Limb (tissue), 2 donors: Measurements from ENCODE around the gene ZNF296.
A peak's percentile ranks its signal among the peaks of the same experiment; 100 is the strongest.

Experiments
- DNase-seq, 2 donors: peaks; one replicate each; pipeline ENCODE4 v3.0.0-alpha.2; 2016; ENCODE audit errors: extremely low spot score in 2 of 2

Gene ZNF296

DNA sequence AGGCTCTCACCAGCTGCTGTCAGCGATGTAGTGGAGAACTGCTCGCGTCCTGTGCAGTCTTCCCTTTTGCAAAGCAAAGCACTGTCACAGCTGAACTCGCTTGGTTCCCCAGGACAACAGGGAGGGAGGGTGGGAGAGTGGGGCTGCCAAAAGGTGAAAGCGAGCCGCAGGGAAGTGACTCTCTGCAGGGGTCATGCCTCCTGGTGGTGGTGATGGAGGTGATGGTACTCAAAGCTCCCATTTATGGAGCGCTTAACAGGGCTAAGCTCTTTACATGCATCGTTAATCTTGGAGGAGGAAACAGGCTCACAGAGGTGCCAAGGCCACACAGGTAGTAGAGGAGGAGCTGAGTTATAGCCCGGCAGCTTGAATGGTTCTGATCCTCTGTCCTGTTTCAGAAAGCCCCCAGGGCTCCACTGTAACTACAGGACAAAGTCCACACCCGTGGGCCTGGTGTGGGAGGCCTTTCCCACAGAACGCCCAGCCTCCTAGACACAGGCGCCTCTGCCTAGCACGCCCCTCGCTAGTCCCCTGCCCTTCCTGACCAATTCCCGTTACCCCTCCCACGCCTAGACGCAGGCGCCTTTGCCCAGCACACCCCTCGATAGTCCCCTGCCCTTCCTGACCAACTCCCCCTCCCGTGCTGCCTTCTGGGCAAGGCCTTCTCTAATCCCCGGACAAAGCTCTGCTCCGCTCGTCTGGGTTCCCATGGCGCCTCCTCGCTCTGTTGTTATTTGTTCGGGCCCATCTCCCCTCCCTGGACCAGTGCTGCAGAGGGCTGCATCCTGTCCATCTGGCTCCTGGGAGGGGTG, 27.4 kb upstream of the ZNF296 start:
- DNase-seq = no peak

DNA sequence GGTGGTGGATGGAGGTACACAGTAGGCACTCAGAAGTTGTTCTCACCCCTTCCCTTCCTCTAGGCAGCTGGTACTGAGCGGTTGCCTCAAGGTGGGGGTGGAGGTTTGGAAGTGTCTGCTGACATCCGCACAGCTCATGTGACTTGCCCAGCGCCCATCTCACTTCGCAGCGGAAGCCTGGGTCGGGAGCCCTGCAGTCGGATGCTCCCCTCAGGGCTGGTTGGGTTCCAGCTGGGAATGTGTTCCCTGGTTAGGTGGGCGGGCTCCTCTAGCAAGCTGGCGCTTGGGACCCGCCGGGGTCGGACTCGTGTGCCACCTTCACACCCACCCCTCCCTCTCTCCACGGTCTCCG, 26.9 kb upstream of the ZNF296 start:
- DNase-seq = no peak

DNA sequence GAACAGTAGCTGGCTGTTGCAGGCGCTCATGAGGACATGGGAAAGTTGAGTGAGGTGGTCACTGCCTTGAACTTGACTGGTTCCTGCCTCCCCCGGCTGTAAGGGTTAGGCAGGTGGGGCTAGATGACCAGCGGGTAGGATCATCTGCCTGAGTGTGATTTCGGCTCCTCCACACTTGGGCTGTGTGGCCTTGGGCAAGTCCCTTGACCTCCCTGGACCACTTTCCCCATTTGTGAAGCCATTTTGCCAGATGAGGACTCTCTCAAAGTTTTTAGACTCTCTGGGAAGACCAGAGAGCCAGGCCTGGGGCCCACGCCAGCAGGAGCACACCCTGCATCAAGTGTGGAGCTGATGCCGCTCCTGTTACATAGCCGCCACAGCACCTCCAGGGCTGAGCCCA, 26.2 kb upstream of the ZNF296 start:
- no peak for DNase-seq

DNA sequence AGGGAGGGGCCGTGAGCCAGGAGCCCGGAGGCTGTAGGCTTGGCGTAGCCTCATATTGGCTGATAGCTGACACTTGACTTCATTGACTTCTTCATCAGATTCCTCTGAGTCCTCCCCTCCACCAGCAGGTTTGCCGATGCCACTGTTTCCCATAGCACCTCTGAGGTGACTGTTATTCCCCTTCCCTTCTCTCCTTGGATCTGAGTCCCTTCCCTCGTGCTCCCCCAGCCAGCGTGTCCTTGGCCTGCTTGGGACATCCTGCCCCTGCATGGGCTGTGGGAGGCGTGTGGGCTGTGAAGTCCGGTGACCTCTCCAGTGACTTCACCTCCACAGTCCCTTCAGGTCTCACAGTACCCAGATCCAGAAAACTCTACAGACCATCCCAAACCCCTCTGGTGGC, 25.5 kb upstream of the ZNF296 start:
- no peak for DNase-seq

DNA sequence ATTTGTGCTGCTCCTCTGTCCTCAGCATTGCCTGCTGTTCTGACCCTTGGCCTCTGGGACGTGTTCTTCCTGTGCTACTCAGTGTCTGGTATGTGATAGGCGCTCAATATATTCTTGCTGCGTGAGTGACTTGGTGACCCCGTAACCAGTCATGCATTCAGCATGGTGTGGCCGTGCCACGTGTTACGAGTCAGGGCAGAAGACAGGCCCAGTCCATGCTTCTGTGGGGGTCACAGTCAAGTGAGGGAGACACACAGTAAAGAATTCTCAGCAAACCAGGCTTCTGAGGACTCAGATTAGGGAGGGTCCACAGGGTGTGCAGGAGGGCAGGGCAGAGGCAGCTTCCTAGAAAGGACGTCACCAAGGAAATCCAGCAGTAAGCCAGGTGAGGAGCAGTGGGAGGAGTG, 24.6 kb upstream of the ZNF296 start:
- no peak for DNase-seq

DNA sequence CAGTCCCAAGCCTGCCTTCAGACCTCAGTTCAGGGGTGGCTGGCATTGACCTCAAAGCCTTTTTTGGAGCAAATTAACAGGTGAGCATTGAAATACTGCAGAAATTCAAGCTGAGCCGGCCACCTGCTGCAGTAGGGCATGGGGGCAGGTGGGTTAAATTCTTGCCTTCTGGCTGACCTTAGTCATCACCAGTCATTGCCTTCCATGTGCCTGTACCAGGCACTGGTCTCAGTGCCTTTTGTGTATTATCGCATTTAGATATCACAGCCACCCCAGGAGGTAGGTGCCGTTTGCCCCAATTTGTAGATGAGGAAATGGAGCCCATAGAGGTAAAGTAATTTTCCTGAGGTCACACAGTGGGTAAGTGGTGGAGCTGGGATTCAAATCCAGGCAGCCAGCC, 23.9 kb upstream of the ZNF296 start:
- DNase-seq = no peak

DNA sequence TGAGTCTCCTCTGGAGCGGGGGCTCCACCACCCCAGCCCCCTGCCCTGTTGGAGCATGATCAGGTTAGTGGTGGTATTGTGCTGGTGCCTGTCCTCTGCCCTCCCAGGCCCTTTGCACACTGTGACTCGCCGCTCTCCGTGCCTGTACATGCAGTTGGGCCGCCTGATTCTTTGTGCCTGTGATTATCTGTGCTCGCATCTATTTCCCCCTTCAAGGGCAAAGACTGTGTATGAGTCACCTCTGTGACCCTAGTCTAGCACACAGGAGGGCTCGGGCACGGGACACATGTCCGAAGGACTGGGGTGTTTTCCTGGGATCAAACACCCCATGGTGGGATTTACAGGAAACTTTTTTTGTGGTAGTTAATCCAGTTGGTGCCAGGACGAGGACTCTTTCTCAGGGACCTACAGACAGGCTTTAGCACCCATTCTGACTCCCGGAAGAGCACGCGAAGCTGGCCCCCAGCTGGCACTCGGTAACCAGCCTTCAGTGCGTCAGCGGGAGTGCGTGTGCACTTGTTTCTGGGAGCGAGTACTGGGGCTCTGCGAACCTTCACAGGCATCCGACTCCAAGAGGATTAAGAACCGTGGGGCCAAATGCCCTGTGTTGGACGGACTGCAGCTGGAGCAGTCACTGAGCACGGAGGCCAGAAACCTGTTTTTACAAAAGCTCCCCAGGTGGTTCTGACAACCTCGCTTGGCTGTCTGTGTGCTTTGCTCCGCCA, 23.4 kb upstream of the ZNF296 start:
- DNase-seq = no peak

DNA sequence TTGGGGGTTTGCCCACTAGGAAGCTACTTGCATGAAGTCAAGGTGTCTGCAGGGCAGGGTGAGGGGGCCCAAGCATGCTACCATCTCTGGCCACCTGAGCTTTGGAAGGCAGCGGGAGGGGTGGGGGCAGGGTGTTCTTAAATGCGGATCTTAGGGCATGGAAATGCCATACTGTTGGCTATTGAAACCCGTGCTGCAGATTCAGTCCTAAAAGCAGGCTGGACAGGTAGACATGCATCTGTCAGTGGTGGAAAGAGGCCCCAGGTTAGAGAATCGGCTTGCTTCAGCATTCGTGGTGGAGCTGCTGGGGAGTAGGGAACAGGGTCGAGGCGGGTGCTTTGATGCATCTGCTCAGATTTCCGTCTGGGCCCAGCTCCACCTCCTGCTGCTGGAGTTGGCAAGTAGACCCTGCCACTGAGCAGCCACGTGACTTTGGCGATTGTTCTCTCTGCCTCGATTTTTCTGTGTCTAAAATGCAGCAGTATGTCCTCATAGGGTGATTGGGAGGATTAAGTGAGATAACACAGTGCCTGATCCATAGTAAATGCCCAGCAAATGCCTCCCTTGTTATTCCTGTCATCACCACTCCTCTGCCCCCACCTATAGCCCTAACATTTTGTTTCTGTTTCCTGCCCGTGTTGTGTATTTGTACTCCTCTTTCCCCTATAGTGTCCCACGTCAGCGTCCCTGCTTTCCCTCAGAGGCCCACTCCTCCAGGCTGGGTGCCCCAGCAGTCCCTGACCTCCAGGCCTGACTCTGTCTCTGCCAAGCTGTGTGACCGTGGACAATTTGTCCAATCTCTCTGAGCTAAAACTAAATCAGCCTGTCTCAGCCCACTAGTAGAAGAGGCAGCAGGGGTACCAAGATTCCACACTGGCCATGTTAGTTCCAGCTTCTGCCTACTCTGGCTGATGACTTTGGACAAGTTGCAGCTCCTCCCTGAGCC, 22.5 kb upstream of the ZNF296 start:
- DNase-seq = no peak

DNA sequence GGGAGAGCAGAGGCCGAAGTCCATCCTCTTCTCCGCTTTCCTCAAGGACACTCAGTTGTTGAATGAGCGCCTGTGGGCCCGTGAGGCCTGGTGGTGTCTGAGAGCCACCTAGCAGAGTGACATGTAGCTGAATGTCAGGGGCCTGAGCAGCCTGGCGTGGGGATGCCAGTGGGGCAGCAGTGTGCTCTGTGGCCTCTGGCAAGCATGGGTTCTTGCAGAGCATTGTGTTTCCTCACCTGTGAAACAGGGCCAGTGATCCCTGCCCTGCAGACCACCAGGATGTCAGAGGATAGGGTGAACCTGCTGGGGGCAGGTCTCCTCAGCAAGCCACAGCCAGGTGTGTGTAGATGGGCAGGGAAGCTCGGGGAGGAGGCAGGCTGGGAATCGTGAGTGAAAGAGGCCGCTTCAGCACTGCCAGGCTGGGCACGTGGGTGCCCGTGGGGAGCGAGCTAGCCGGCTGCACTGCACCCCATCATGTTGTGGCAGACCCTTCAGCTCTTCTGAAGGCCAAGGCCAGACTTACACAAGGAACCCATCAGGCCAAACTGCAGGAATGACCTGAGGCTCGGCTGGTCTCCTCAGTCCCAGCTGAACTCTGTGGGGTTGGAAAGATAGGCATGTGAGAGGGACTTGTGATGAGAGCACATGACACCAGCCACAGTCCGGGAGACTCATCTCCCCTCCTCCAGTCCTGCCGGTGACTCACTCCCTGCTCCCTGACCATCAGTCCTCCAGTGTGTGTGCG, 21.7 kb upstream of the ZNF296 start:
- DNase-seq = no peak

DNA sequence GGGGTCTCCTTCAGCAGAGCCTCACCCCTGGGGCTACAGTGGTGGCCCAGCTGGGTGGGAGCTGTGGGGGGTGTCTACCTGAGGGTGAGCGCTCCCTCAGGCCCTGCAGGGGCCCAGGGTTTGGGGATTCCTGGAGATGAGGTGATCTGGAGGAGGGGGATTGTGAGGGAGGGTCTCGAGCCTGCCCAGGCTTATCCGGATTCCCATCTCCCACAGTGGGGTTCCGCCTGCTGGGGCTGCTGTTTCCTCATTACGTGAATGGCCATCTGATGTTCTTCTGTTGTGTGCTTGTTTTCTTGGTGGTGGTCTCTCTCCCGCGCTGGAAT, 21.1 kb upstream of the ZNF296 start:
- no peak for DNase-seq

DNA sequence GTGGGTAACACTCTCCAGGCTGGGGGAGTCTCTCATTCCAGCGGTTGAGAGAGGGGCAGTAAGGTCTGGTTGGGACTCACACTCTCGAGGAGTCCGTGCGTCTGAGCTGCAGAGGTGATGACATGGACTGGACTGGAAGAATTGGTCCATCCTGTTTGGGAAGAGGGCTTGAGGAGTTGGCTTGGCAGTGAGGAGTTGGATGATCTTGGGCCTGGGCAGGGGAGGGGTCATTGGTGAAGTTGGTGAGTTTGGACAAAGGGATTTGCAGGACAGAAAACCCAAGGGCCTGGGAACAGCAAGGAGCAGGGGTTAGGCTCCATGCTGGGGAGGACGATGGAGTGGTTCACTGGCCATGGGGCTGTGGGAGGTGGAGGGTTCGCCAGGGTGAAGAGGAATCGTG, 20.4 kb upstream of the ZNF296 start:
- DNase-seq = no peak

DNA sequence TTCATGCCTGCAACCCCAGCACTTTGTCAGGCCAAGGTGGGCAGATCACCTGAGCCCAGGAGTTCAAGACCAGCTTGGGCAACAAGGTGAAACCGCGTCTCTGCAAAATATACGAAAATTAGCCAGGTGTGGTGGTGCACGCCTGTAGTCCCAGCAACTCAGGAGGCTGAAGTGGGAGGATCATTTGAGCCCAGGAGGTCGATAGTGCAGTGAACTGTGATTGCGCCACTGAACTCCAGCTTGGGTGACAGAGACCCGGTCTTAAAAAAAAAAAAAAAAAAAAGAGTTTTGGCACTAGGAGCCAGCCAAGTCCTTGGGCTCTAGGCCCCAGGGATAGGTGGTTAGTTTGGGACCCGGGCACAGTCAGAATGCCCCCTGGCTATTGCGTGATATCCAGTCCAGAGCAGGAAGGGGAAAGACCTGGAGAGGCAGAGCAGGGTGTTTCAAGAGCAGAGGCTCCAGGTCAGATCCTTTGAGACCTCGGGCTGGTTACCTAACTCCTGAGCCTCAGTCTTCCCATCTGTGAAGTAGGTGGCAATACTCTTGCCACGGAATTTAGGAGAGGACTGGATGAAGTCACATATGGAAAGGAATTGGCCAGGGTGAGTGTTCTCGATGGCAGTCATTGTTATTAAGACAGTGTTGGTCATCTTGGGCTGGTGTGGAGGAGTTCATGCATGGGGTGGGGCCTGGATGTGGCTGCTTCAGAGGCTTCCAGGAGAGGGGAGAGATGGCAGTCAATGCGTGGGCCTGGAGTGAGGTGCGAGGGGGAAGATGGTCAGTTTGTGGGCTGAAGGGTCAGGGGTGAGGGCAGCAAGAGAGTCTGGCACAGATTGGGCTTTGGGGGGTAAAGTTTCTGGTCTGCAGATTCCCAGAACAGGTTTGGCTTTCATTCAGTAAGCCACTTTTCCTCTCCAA, 19.5 kb upstream of the ZNF296 start:
- no peak for DNase-seq

DNA sequence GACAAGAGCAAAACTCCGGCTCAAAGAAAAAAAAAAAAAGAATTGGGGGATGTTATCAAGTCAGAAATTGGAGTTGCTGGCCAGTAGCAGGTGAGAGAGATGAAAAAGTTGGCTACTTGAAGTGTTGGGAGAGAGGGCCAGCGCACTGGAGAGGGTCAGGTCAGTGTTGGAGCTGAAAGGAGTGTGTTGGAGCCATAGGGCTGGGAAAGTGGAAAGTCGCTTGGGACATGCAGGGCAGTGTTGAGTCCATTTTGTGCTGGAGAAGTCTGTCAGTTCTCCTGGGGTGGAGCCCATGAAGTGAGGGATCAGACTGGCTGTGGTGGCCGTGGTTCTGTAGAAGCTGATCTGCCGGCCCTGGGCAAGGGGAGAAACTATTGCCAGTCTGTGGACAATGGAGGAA, 18.4 kb upstream of the ZNF296 start:
- DNase-seq = no peak

DNA sequence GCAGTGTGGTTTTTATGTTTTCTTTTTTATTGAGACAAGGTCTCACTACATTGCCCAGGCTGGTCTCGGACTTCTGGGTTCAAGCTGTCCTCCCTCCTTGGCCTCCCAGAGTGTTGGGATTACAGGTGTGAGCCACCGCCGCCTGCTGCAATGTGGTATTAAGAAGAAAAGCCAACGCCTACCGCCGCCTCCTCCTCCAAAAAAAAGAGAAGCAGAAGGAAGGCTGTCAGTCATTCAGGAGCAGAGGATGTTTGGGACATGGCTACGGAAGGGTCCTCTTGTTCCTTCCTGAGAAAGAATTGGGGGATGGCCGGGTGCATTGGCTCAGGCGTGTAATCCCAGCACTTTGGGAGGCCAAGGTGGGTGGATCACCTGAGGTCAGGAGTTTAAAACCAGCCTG, 17.9 kb upstream of the ZNF296 start:
- no peak for DNase-seq

DNA sequence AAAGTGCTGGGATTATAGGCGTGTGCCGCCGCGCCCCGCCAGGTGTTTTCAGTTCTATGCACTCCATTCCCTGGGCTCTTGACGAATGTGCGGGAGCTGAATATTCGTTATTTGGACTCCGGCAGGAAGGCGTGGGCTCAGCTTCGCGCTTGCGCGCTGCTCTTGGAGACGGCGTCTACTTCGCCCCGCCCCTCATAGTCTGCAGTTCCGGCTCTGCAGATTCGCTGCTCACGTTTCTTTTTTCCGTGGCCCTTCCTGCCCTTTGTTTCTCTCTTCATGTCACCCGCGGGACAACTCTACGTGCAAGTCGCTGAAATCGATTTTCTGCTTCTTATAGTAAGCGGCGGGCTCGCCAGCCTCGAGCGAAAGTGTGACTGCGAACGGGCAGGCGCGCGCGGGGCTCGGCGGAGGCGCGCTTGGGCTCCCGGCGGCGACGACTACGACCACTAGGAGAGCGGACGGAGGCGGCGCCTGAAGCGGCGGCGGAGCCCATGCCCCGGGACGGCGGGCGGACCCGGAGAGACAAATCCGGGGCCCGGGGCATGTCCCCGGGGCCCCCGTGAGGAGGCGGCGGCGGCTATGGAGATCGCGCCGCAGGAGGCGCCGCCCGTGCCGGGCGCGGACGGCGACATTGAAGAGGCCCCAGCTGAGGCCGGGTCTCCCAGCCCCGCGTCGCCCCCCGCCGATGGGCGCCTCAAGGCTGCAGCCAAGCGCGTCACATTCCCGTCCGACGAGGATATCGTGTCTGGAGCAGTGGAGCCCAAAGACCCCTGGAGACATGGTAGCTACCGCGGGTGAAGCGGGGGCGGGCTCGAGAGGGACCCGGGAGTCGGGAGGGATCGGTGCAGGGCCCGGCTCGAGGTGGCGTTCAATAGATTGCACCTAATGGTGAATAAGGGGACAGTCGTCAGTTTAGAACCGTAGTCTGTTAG, 16.7 kb upstream of the ZNF296 start, which contains the start of gene PPP1R37:
Gene PPP1R37 (plus strand): TSS at position 433 of the 932 bp plus-strand sequence. CDS start 147 bp downstream, at position 580.
- peak; percentile 94 to 98 for DNase-seq

DNA sequence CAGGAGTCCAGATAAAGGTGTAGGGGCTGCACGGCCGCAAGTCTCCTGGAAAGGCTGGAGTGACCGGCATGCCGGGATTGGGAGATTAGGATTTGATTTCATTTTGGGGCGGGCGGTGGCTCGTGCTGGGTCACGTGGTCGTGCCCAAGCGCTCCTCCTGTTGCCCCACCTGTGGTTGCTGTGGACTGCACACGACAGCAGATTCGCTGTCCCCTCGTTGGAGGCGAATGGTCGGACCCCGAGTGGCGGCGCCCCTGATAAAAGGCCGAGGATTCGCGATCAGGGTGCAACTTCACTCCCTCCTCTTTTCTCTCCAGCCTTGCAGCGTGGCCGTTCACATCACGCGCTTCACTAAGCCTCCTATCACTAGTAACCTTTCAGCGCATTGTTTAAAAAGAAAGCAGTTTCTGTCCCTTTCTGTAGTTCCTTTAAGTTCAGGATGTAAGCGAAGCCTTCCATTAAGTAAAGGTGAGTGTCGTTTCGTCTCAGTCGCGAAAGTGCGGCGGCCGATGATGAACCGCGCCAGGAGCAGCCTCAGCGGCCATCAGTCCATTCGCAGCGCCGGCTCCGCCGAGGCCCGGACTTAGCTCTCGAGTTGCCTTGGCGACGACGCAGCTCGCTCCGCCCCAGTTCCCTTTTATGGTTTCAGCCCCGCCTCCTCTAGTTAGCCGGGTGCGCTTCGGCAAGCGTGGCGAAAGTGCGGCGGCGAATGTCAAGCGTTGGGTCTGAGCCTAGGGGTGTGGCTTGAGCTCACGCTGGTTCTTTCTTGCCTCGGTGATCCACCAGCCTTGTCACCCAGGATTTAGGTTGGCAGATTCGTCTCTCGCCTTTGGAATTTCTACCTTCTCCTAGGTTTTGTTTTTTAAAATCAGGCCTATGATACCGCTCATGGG, 15.0 kb upstream of the ZNF296 start:
- DNase-seq = peak; percentile 99

DNA sequence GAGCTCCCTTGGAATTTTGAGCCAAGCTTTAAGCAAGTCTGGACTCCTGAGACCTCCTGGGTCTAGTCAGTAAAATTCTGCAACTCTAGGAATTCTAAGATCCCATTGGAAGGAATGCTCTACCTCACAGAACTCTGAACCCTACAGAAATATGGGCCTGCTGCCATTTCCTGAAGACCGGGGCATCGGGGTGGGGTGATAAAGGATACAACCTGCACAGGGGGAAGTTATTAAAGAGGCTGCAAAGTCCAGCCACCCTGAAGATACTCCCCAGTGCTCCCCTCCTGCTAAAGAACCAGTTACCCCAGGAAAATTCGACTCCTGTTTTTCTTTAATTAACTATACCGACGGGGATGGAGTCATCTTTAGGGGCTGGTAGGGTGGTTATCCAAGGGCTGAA, 14.3 kb upstream of the ZNF296 start:
- DNase-seq = no peak

DNA sequence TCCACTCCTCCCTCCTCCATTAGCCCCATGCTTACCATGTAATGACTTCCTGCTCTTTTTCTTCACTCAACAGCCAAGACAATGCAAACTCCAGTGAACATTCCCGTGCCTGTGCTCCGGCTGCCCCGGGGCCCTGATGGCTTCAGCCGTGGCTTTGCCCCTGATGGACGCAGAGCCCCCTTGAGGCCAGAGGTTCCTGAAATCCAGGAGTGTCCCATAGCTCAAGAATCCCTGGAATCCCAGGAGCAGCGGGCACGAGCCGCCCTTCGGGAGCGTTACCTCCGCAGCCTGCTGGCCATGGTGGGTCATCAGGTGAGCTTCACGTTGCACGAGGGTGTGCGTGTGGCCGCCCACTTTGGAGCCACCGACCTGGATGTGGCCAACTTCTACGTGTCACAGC, 13.8 kb upstream of the ZNF296 start:
- no peak for DNase-seq
